WI38 (cell line): ENCODE measurements around the gene LHX8.

Source experiments
- H3K4me3 ChIP-seq: 2 replicates; pipeline ENCODE4 v1.5.1; 2011; ENCODE audit warnings: low read depth, mild to moderate bottlenecking, control low read depth, low read length
- TF ChIP-seq, protein P1 (sequence below): IDR thresholded peaks from 2 replicates; pipeline ENCODE4 v1.5.1; 2012; ENCODE audit warnings: low read depth, mild to moderate bottlenecking, control low read depth, low read length

Gene LHX8

DNA sequence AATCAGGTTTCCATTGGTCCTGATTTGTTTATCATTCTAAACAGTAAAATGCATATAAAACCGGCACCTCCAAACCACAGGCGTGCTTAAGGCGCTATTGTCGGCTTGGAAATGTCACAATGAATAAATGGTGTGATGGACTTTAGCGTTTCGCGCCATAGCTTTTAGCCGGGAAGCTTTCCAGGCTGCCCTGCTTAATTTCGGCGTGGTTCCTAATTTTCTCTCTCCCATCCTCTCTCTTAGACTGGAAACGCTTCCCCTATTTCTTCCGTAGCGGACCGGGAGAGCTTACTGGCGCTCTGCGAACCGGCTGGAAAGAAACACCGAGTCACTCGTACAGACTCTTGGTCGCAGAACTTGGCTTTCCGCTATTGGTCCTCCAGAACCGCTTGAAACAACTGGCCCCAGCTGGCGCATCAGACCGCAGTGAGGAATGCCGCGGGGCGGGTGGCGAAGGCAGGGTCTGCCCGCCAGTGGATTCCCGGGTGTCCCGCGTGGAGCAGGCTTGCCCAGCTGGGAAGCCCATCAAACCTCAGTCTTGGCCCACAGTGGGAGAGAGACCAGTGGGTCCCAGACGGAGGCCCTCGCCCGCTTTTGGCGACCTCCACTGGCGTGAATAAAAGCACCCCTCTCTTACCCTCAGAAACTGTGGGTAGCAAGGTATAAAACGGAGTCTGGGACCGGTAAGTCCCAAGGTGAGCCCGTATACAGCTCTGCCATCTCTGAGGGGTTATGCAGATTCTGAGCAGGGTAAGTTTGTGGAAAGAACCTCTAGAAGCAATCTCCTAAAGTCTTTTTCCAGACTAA lies 4.0 kb upstream of the LHX8 start:
- TF ChIP-seq, protein P1, sequence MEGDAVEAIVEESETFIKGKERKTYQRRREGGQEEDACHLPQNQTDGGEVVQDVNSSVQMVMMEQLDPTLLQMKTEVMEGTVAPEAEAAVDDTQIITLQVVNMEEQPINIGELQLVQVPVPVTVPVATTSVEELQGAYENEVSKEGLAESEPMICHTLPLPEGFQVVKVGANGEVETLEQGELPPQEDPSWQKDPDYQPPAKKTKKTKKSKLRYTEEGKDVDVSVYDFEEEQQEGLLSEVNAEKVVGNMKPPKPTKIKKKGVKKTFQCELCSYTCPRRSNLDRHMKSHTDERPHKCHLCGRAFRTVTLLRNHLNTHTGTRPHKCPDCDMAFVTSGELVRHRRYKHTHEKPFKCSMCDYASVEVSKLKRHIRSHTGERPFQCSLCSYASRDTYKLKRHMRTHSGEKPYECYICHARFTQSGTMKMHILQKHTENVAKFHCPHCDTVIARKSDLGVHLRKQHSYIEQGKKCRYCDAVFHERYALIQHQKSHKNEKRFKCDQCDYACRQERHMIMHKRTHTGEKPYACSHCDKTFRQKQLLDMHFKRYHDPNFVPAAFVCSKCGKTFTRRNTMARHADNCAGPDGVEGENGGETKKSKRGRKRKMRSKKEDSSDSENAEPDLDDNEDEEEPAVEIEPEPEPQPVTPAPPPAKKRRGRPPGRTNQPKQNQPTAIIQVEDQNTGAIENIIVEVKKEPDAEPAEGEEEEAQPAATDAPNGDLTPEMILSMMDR, result no peak
- no peak overlapping the region for H3K4me3 ChIP-seq

DNA sequence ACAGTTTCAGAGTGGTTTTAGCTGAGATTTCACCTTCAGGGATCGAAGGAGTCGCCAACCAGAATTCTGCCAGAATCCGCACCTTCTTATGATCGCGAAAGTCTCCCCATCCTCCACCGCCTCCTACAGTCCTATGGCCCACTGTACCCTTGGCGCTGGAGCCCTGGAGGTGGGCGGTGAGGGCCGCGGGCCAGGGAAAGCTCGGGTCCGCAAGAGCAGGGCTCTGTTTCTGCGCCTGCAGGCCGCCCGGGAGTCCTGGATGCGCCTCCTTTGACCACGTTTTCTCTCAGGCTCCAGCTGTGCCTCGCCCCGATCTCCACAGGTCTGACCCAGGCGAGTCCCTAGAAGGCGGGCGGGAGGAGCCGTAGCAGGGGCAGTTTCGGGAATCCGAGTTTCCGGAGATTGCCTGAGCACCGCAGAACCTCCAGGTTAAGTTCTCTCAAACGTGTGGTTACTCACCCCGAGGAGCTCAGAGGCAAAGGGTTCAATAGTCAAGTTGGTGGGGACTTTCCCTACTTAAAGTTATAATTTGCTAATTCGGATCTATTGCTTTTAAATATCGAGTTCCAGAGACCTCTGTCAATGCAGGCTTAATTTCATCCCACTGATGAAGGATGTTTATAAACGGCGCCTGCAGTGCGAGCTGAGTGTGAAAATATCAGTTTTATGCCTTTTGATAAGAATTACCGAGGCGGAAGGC lies 3.2 kb upstream of the LHX8 start:
- no peak overlapping the region for H3K4me3 ChIP-seq
- TF ChIP-seq, protein P1, result no peak

DNA sequence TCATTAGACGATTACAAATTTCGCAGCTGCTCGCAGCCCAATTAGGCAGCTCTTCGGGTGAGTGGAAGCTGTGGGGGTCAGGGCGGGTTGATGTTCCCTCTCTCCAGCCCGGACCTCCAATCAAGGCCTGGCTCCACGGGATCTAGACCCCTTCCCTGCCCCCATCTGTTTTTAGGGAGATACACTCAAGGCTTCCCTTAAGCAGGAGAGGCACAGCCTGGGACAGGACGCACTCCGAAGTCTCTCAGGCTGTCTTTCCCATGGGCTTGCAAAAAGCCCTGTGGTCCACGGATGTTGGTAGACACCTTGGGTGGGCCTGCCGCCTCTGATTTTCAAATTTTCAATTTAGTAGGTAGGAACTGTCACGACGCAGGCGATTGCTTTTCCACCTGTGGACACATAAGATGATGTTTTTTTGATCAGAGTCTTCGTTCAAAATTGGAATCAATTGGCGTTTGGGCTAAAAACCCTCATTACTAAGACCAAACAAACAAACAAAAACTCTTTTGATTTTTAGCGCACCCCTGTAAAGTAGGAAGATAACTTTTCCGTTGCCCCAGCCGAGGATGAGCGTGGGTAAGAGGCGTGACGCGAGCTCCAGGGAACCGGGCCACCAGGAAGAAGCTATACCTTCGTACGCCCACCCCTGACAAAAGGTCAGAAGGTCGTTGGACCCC lies 2.5 kb upstream of the LHX8 start:
- TF ChIP-seq, protein P1, result no peak
- H3K4me3 ChIP-seq, result no peak overlapping the region

DNA sequence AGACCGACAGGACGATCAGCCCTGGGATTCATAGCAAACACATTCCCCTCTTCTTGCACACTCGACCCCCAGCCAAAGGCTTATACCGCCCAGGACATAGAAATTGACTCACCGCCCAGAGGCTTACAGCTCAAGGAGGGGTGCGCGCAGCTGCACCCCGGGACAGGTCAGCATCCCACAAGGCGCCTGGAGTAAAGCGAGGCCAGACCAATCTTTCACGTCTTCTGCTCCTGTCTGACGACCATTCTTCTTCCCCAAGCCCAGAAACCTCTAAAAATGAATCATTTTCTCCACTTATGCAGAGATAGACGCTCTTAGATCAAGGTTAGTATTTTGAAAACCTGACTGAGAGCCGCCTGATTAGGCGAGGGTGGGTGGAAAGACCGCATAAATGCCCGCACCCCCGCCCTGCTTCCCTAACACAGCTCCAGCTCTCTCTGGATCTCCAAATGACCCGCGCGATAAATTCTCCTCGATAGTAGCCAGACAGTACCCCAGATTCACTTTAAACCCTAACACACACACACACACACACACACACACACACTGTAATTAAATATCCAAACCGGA lies 1.9 kb upstream of the LHX8 start:
- TF ChIP-seq, protein P1, result no peak
- H3K4me3 ChIP-seq, result no peak overlapping the region

DNA sequence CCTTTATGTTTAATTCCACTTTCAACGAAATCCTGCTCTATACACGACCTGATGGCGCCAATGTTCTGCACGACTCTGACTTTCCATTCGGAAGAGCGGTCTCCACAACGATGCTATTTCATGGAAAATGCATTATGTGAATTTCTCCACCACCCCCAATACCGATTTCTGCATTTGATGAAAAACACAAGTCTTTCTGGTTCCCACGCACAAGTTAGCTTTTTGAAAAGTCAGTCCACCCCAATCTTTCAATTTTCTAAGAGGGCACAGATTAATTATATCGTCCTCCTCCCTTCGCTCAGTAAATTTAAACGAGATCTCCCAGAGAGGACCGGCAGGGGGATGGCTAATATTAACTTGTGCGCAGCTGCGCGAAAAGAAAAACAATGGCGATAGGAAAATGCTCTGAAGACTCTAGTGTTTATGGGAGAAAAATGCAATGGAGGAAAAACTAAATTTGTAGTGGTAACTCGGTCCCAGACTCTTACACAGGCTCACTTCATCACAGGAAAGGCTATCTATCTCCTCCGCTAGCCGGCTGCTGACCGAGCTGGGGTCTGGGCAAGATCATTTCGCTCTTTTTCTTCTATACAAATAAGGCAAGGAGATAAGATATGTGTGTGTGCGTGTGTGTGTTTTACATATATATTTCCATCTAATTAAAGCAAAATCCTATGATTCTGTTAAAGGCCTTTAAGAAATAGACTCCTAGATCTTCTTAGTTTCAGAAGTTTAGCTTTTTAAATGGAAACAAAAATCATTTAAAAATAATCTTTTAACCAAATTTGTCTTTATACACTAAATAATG lies 1.2 kb upstream of the LHX8 start:
- TF ChIP-seq, protein P1, result no peak
- no peak overlapping the region for H3K4me3 ChIP-seq

DNA sequence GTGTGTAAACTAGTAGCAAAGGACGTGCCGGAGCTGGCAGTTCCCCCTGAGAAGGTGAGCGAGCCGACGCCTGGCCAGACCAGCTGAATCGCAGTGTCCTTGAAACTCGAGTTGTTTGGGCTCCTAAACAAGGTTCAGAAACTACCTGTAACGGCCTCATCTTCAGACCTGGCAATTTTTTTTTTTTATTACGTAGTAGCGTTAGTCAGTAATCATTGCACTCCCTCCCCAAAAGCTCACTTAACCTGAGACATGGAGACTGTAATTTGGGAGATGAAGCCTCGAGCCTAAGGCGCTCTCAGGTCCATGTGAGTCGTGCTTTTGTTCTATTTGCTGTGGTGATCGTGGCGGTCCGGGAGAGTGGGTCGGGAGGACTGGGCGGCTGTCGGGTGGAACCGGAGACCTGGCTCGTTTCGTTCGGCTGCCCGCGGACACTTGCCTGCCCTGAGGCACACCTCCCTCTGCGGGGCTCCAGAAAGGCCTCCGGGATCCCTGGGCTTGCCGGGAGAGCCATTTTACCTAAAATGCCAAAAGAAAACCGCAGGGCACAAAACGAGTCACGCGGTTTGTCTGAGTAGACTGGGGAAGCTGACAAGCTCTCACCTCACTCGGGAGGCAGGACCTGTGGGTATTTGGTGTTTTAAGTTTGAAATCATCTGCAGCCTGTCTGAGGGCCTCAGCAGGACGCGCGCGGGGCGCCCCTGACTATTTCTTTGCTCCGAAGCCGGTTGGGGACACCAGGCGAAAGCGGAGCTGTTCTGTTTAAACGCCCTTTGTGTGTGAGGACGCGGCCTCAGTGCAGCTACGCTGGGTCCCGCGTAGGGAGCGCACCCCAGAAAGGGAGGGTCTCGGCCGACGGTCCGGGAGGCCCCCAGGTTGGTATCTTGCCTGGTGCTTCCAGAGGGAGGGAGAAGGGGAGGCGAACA lies 722 bp downstream of the LHX8 start:
- TF ChIP-seq, protein P1, result no peak
- peak overlapping the region; percentile 38 for H3K4me3 ChIP-seq
